ENCODE data around the gene ASIC2.

The ASIC2 gene

GRCh38 chr17:33273743-33274410 is 19.2 kb downstream of the ASIC2 start:
- no peak overlapping the region for H3K4me3 ChIP-seq (ENCODE audit: low read depth, low read length)
- no peak for TF ChIP-seq CTCF (IDR thresholded peaks at IDR 0.05; ENCODE audit: low read depth, low read length)

- H3K4me3 ChIP-seq (ENCODE audit: low read depth, low read length), result no peak overlapping the region
These were observed 19.8 kb downstream of the ASIC2 start for GRCh38 chr17:33273271-33273670.

GRCh38 chr17:33272438-33272837 is 20.7 kb downstream of the ASIC2 start:
- no peak for TF ChIP-seq CTCF (IDR thresholded peaks at IDR 0.05; ENCODE audit: low read depth, low read length)
- H3K4me3 ChIP-seq (ENCODE audit: low read depth, low read length), result no peak overlapping the region

More at GRCh38 chr17:33273271-33273670, 19.8 kb downstream of the ASIC2 start:
- TF ChIP-seq CTCF (IDR thresholded peaks at IDR 0.05; ENCODE audit: low read depth, low read length), result no peak

- no peak for TF ChIP-seq CTCF (IDR thresholded peaks at IDR 0.05; ENCODE audit: low read depth, low read length)
- H3K4me3 ChIP-seq (ENCODE audit: low read depth, low read length), result no peak overlapping the region
These were observed 23.6 kb downstream of the ASIC2 start for GRCh38 chr17:33269337-33270060.

- TF ChIP-seq CTCF (IDR thresholded peaks at IDR 0.05; ENCODE audit: low read depth, low read length), result no peak
- H3K4me3 ChIP-seq (ENCODE audit: low read depth, low read length), result no peak overlapping the region
These were observed 25.1 kb downstream of the ASIC2 start for GRCh38 chr17:33267851-33268548.

GRCh38 chr17:33267271-33267790 is 25.8 kb downstream of the ASIC2 start:
- H3K4me3 ChIP-seq (ENCODE audit: low read depth, low read length), result no peak overlapping the region
- no peak for TF ChIP-seq CTCF (IDR thresholded peaks at IDR 0.05; ENCODE audit: low read depth, low read length)
